ENCODE data around the gene CPEB1.

Gene CPEB1

GRCh38 chr15:82554351-82554750 is 92.8 kb downstream of the CPEB1 start:
- no peaks in the 10 kb centered on the region for H3K36me3 ChIP-seq (ENCODE audit: control insufficient read depth, low read depth, low read length)
- no peaks in the 10 kb centered on the region for H3K4me1 ChIP-seq (ENCODE audit: control insufficient read depth, low read depth, low read length)
- H3K4me3 ChIP-seq (ENCODE audit: low read length) = no peak overlapping the region
- no peaks in the 10 kb centered on the region for H3K27me3 ChIP-seq (ENCODE audit: control insufficient read depth, insufficient read depth, low read length)
- H3K9ac ChIP-seq (ENCODE audit: low read length) = no peak overlapping the region
- H3K9me3 ChIP-seq (ENCODE audit: control insufficient read depth, low read depth, low read length) = no peaks in the 10 kb centered on the region
- H3K27ac ChIP-seq (ENCODE audit: low read length) = no peak overlapping the region

GRCh38 chr15:82553846-82554245 is 93.3 kb downstream of the CPEB1 start:
- Histone ChIP-seq H3K27me3 (ENCODE audit: control insufficient read depth, insufficient read depth, low read length) (no peaks in the 10 kb centered on the region), H3K4me1 (ENCODE audit: control insufficient read depth, low read depth, low read length) (no peaks in the 10 kb centered on the region), H3K9ac (ENCODE audit: low read length) (no peak overlapping the region), H3K4me3 (ENCODE audit: low read length) (no peak overlapping the region), H3K36me3 (ENCODE audit: control insufficient read depth, low read depth, low read length) (no peaks in the 10 kb centered on the region), H3K9me3 (ENCODE audit: control insufficient read depth, low read depth, low read length) (no peaks in the 10 kb centered on the region), H3K27ac (ENCODE audit: low read length) (no peak overlapping the region)

DNA sequence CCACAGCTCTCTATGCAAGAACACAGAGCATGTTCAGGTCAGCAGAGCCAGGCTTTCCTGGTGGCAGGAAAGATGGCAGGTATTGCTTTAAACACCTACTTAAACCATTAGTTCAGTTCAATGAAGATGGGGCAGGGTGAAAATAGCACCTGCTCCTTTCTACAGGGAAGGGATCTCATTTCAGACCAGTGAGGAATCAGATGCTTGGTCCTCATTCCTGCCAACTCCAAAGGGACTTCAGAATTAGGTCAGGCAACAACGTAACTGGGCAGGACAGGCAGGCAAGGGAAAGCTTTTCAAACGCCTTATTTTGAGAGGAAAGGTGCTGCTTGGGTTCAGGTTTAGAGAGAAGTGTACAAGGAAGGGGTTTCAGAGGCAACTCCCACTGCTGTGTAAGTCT is 94.3 kb downstream of the CPEB1 start:
- no peak overlapping the region for H3K9ac ChIP-seq (ENCODE audit: low read length)
- H3K36me3 ChIP-seq (ENCODE audit: control insufficient read depth, low read depth, low read length) = no peaks in the 10 kb centered on the region
- no peaks in the 10 kb centered on the region for H3K27me3 ChIP-seq (ENCODE audit: control insufficient read depth, insufficient read depth, low read length)
- H3K27ac ChIP-seq (ENCODE audit: low read length) = no peak overlapping the region
- no peak overlapping the region for H3K4me3 ChIP-seq (ENCODE audit: low read length)
- no peaks in the 10 kb centered on the region for H3K4me1 ChIP-seq (ENCODE audit: control insufficient read depth, low read depth, low read length)
- H3K9me3 ChIP-seq (ENCODE audit: control insufficient read depth, low read depth, low read length) = no peaks in the 10 kb centered on the region

GRCh38 chr15:82551646-82552247 is 95.4 kb downstream of the CPEB1 start:
- Histone ChIP-seq H3K27me3 (ENCODE audit: control insufficient read depth, insufficient read depth, low read length) (no peaks in the 10 kb centered on the region), H3K27ac (ENCODE audit: low read length) (no peak overlapping the region), H3K36me3 (ENCODE audit: control insufficient read depth, low read depth, low read length) (no peaks in the 10 kb centered on the region), H3K9ac (ENCODE audit: low read length) (no peak overlapping the region), H3K4me3 (ENCODE audit: low read length) (no peak overlapping the region), H3K4me1 (ENCODE audit: control insufficient read depth, low read depth, low read length) (no peaks in the 10 kb centered on the region), H3K9me3 (ENCODE audit: control insufficient read depth, low read depth, low read length) (no peaks in the 10 kb centered on the region)

GRCh38 chr15:82549199-82549665 is 97.9 kb downstream of the CPEB1 start:
- Histone ChIP-seq H3K9me3 (ENCODE audit: control insufficient read depth, low read depth, low read length) (no peaks in the 10 kb centered on the region), H3K27me3 (ENCODE audit: control insufficient read depth, insufficient read depth, low read length) (no peaks in the 10 kb centered on the region), H3K4me3 (ENCODE audit: low read length) (no peak overlapping the region), H3K9ac (ENCODE audit: low read length) (no peak overlapping the region), H3K36me3 (ENCODE audit: control insufficient read depth, low read depth, low read length) (no peaks in the 10 kb centered on the region), H3K27ac (ENCODE audit: low read length) (no peak overlapping the region), H3K4me1 (ENCODE audit: control insufficient read depth, low read depth, low read length) (no peaks in the 10 kb centered on the region)

- Histone ChIP-seq H3K9me3 (ENCODE audit: control insufficient read depth, low read depth, low read length) (no peaks in the 10 kb centered on the region), H3K36me3 (ENCODE audit: control insufficient read depth, low read depth, low read length) (no peaks in the 10 kb centered on the region), H3K27me3 (ENCODE audit: control insufficient read depth, insufficient read depth, low read length) (no peaks in the 10 kb centered on the region), H3K9ac (ENCODE audit: low read length) (no peak overlapping the region), H3K4me3 (ENCODE audit: low read length) (no peak overlapping the region), H3K4me1 (ENCODE audit: control insufficient read depth, low read depth, low read length) (peaks cover under 1% of the 10 kb centered on the region), H3K27ac (ENCODE audit: low read length) (no peak overlapping the region)
These were observed 98.5 kb downstream of the CPEB1 start for GRCh38 chr15:82548700-82549099.

DNA sequence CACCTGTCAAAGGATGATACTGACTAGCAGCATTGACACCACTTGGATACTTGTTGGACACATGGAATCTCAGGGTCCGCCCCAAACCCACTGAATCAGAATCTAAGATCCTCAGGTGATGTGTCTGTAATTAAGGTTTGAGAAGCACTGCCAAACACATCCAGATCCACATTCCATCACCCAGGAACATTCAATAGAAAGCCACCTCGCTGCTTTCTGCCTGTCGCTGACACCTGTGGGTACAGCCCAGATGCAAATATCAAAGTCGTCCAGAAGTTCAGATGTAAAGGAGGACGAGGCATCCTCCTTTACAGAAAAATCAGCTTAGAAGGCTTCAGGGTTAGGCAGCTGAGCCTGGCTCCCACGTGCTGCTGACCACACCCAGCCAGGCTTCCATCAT is 101.7 kb downstream of the CPEB1 start:
- peaks cover 11% of the 10 kb centered on the region for H3K4me1 ChIP-seq (ENCODE audit: control insufficient read depth, low read depth, low read length)
- no peak overlapping the region for H3K27ac ChIP-seq (ENCODE audit: low read length)

DNA sequence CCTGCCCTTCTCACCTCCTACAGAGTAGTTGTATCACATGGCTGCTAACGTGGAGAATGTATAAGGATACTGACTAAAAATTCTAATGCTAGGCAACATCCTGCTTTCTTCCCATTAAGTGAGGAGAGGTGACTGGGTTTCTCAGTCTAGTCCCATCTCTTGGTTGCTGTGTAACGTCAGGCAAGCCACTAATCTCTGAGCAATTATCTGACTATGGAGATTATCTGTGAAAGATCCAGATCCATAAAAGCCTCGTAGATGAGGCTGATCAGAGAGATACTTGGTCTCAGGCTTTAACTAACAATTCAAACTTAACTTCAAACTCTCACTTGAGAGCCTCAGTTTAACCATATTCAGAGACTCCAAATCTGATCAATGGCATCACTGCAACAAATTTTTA is 102.2 kb downstream of the CPEB1 start:
- Histone ChIP-seq H3K9me3 (ENCODE audit: control insufficient read depth, low read depth, low read length) (no peaks in the 10 kb centered on the region), H3K27ac (ENCODE audit: low read length) (no peak overlapping the region), H3K9ac (ENCODE audit: low read length) (no peak overlapping the region), H3K27me3 (ENCODE audit: control insufficient read depth, insufficient read depth, low read length) (no peaks in the 10 kb centered on the region), H3K4me1 (ENCODE audit: control insufficient read depth, low read depth, low read length) (peaks cover 11% of the 10 kb centered on the region), H3K4me3 (ENCODE audit: low read length) (no peak overlapping the region), H3K36me3 (ENCODE audit: control insufficient read depth, low read depth, low read length) (no peaks in the 10 kb centered on the region)

More for the DNA sequence above, 101.7 kb downstream of the CPEB1 start:
- Histone ChIP-seq H3K9me3 (ENCODE audit: control insufficient read depth, low read depth, low read length) (no peaks in the 10 kb centered on the region), H3K27me3 (ENCODE audit: control insufficient read depth, insufficient read depth, low read length) (no peaks in the 10 kb centered on the region), H3K36me3 (ENCODE audit: control insufficient read depth, low read depth, low read length) (no peaks in the 10 kb centered on the region), H3K9ac (ENCODE audit: low read length) (no peak overlapping the region), H3K4me3 (ENCODE audit: low read length) (no peak overlapping the region)

- Histone ChIP-seq H3K27ac (ENCODE audit: low read length) (no peak overlapping the region), H3K9ac (ENCODE audit: low read length) (no peak overlapping the region), H3K36me3 (ENCODE audit: control insufficient read depth, low read depth, low read length) (no peaks in the 10 kb centered on the region), H3K27me3 (ENCODE audit: control insufficient read depth, insufficient read depth, low read length) (no peaks in the 10 kb centered on the region), H3K4me3 (ENCODE audit: low read length) (no peak overlapping the region), H3K9me3 (ENCODE audit: control insufficient read depth, low read depth, low read length) (no peaks in the 10 kb centered on the region), H3K4me1 (ENCODE audit: control insufficient read depth, low read depth, low read length) (peaks cover 11% of the 10 kb centered on the region)
These were observed 102.7 kb downstream of the CPEB1 start for GRCh38 chr15:82544431-82544830.

DNA sequence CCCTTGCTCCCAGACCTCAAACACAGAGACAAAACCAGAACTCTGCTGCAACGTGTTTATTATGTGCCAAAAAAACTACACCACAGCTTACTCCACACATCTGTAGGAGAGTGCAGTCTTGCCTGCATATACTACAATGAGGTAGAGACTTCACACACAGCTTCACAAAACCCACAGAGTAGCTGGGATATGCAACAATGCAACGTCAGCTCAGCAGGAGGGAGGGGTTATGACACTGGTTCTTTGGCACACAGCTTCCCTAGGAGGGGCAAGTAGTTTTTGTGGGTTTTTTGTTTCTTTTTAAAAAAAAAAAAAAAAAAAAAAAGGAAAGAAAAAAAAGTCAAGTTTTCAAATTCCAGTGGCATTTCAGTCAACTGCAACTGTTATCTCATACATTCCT is 104.0 kb downstream of the CPEB1 start:
- Histone ChIP-seq H3K27ac (ENCODE audit: low read length) (no peak overlapping the region), H3K36me3 (ENCODE audit: control insufficient read depth, low read depth, low read length) (peaks cover 8% of the 10 kb centered on the region)

DNA sequence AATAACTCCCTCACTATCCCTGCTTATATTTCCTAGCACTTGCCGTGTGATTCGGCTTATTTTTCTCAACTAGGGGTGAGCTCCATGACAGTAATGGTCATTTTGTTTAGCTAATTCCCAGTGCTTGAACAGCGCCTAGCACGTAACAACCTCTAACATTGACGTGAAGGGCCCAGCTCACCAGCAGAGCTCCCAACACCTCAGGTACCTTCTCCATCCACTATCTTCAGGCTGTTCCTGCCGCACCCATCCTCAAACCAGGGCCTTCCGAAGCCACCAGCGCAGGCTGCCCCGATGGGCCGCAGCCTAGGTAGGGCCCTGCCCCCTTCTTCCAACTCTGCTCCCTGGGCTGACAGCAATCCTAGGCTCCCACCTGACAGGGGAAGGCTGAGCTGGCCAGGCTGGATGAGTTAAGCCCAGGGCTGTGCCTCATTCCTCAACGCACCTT is 106.2 kb downstream of the CPEB1 start:
- H3K9ac ChIP-seq (ENCODE audit: low read length) = peak overlapping the region; percentile 76
- H3K4me1 ChIP-seq (ENCODE audit: control insufficient read depth, low read depth, low read length) = peaks cover 15% of the 10 kb centered on the region
- H3K4me3 ChIP-seq (ENCODE audit: low read length) = peak overlapping the region; percentile 98
- H3K27ac ChIP-seq (ENCODE audit: low read length) = no peak overlapping the region
- H3K9me3 ChIP-seq (ENCODE audit: control insufficient read depth, low read depth, low read length) = no peaks in the 10 kb centered on the region
- H3K36me3 ChIP-seq (ENCODE audit: control insufficient read depth, low read depth, low read length) = peaks cover 30% of the 10 kb centered on the region
- no peaks in the 10 kb centered on the region for H3K27me3 ChIP-seq (ENCODE audit: control insufficient read depth, insufficient read depth, low read length)

More for the DNA sequence above, 104.0 kb downstream of the CPEB1 start:
- peaks cover 13% of the 10 kb centered on the region for H3K4me1 ChIP-seq (ENCODE audit: control insufficient read depth, low read depth, low read length)
- H3K4me3 ChIP-seq (ENCODE audit: low read length) = no peak overlapping the region
- H3K27me3 ChIP-seq (ENCODE audit: control insufficient read depth, insufficient read depth, low read length) = no peaks in the 10 kb centered on the region
- no peaks in the 10 kb centered on the region for H3K9me3 ChIP-seq (ENCODE audit: control insufficient read depth, low read depth, low read length)
- no peak overlapping the region for H3K9ac ChIP-seq (ENCODE audit: low read length)
